ENCODE results near the gene SCYGR7.

Gene SCYGR7

GRCh38 chr2:227761740-227762476 is 33.8 kb downstream of the SCYGR7 start:
- Histone ChIP-seq H3K9ac (ENCODE audit: low read depth, low read length) (no peak overlapping the region), H3K27me3 (ENCODE audit: insufficient read depth, low read length) (no peaks in the 10 kb centered on the region), H3K4me1 (ENCODE audit: insufficient read depth, low read length) (peaks cover 10% of the 10 kb centered on the region; the same call in 1 of the 2 replicates), H3K36me3 (ENCODE audit: insufficient read depth, low read depth, low read length) (no peaks in the 10 kb centered on the region), H3K27ac (ENCODE audit: low read length) (no peak overlapping the region), H3K9me3 (ENCODE audit: insufficient read depth, low read depth, low read length) (no peaks in the 10 kb centered on the region), H3K4me3 (ENCODE audit: low read length) (no peak overlapping the region)

GRCh38 chr2:227765788-227766372 is 37.7 kb downstream of the SCYGR7 start:
- Histone ChIP-seq H3K27ac (ENCODE audit: low read length) (no peak overlapping the region), H3K36me3 (ENCODE audit: insufficient read depth, low read depth, low read length) (no peaks in the 10 kb centered on the region), H3K4me3 (ENCODE audit: low read length) (no peak overlapping the region), H3K9ac (ENCODE audit: low read depth, low read length) (no peak overlapping the region), H3K27me3 (ENCODE audit: insufficient read depth, low read length) (no peaks in the 10 kb centered on the region), H3K4me1 (ENCODE audit: insufficient read depth, low read length) (no peaks in the 10 kb centered on the region), H3K9me3 (ENCODE audit: insufficient read depth, low read depth, low read length) (no peaks in the 10 kb centered on the region)

- Histone ChIP-seq H3K9ac (ENCODE audit: low read depth, low read length) (no peak overlapping the region), H3K36me3 (ENCODE audit: insufficient read depth, low read depth, low read length) (no peaks in the 10 kb centered on the region), H3K9me3 (ENCODE audit: insufficient read depth, low read depth, low read length) (no peaks in the 10 kb centered on the region), H3K27ac (ENCODE audit: low read length) (no peak overlapping the region), H3K27me3 (ENCODE audit: insufficient read depth, low read length) (no peaks in the 10 kb centered on the region), H3K4me1 (ENCODE audit: insufficient read depth, low read length) (no peaks in the 10 kb centered on the region), H3K4me3 (ENCODE audit: low read length) (no peak overlapping the region)
Observed at GRCh38 chr2:227766373-227766883, 38.3 kb downstream of the SCYGR7 start.

- H3K9ac ChIP-seq (ENCODE audit: low read depth, low read length): no peak overlapping the region
- H3K9me3 ChIP-seq (ENCODE audit: insufficient read depth, low read depth, low read length): no peaks in the 10 kb centered on the region
- H3K27ac ChIP-seq (ENCODE audit: low read length): no peak overlapping the region
- H3K27me3 ChIP-seq (ENCODE audit: insufficient read depth, low read length): no peaks in the 10 kb centered on the region
- no peaks in the 10 kb centered on the region for H3K4me1 ChIP-seq (ENCODE audit: insufficient read depth, low read length)
- no peaks in the 10 kb centered on the region for H3K36me3 ChIP-seq (ENCODE audit: insufficient read depth, low read depth, low read length)
- no peak overlapping the region for H3K4me3 ChIP-seq (ENCODE audit: low read length)
Observed at GRCh38 chr2:227767830-227768229, 39.7 kb downstream of the SCYGR7 start.

GRCh38 chr2:227772197-227772661 is 44.1 kb downstream of the SCYGR7 start:
- Histone ChIP-seq H3K27ac (ENCODE audit: low read length) (no peak overlapping the region), H3K4me3 (ENCODE audit: low read length) (no peak overlapping the region), H3K4me1 (ENCODE audit: insufficient read depth, low read length) (no peaks in the 10 kb centered on the region), H3K9me3 (ENCODE audit: insufficient read depth, low read depth, low read length) (no peaks in the 10 kb centered on the region), H3K9ac (ENCODE audit: low read depth, low read length) (no peak overlapping the region), H3K36me3 (ENCODE audit: insufficient read depth, low read depth, low read length) (no peaks in the 10 kb centered on the region), H3K27me3 (ENCODE audit: insufficient read depth, low read length) (no peaks in the 10 kb centered on the region)

GRCh38 chr2:227772932-227773331 is 44.8 kb downstream of the SCYGR7 start:
- Histone ChIP-seq H3K27me3 (ENCODE audit: insufficient read depth, low read length) (no peaks in the 10 kb centered on the region), H3K4me1 (ENCODE audit: insufficient read depth, low read length) (no peaks in the 10 kb centered on the region), H3K4me3 (ENCODE audit: low read length) (no peak overlapping the region), H3K9ac (ENCODE audit: low read depth, low read length) (no peak overlapping the region), H3K36me3 (ENCODE audit: insufficient read depth, low read depth, low read length) (no peaks in the 10 kb centered on the region), H3K9me3 (ENCODE audit: insufficient read depth, low read depth, low read length) (no peaks in the 10 kb centered on the region), H3K27ac (ENCODE audit: low read length) (no peak overlapping the region)

GRCh38 chr2:227774011-227774624 is 46.0 kb downstream of the SCYGR7 start:
- Histone ChIP-seq H3K4me1 (ENCODE audit: insufficient read depth, low read length) (no peaks in the 10 kb centered on the region), H3K36me3 (ENCODE audit: insufficient read depth, low read depth, low read length) (no peaks in the 10 kb centered on the region), H3K4me3 (ENCODE audit: low read length) (no peak overlapping the region), H3K9ac (ENCODE audit: low read depth, low read length) (no peak overlapping the region), H3K9me3 (ENCODE audit: insufficient read depth, low read depth, low read length) (no peaks in the 10 kb centered on the region), H3K27ac (ENCODE audit: low read length) (no peak overlapping the region), H3K27me3 (ENCODE audit: insufficient read depth, low read length) (no peaks in the 10 kb centered on the region)

- H3K27me3 ChIP-seq (ENCODE audit: insufficient read depth, low read length): no peaks in the 10 kb centered on the region
- H3K4me1 ChIP-seq (ENCODE audit: insufficient read depth, low read length): no peaks in the 10 kb centered on the region
- no peaks in the 10 kb centered on the region for H3K9me3 ChIP-seq (ENCODE audit: insufficient read depth, low read depth, low read length)
- no peak overlapping the region for H3K9ac ChIP-seq (ENCODE audit: low read depth, low read length)
- no peak overlapping the region for H3K4me3 ChIP-seq (ENCODE audit: low read length)
- H3K27ac ChIP-seq (ENCODE audit: low read length): no peak overlapping the region
- no peaks in the 10 kb centered on the region for H3K36me3 ChIP-seq (ENCODE audit: insufficient read depth, low read depth, low read length)
Observed at GRCh38 chr2:227774895-227775842, 47.0 kb downstream of the SCYGR7 start.
